ENCODE measurements around the gene COX6A2.
"Not testable (repeated sequence)": the region's sequence is repeated elsewhere in the genome, so short reads cannot be mapped to it uniquely, and the experiment has no call there.

COX6A2 gene

GRCh38 chr16:31440516-31441184, 12.5 kb upstream of the COX6A2 start:
- H2BK5ac ChIP-seq (ENCODE audit: low read depth, low read length, poor library complexity, severe bottlenecking) = no peak overlapping the region
- no peak overlapping the region for H3K14ac ChIP-seq (ENCODE audit: low read length in 2 of 2)
- DNase-seq = no peak
- 92% methylated on average over 4 of the region's 4 CpGs for WGBS
- H3K4me3 ChIP-seq (ENCODE audit: insufficient read depth in 1 of 2, low read depth in 1 of 2, low read length in 2 of 2) = no peak overlapping the region
- H2AFZ ChIP-seq (ENCODE audit: low read depth, low read length) = no peak overlapping the region
- no peak overlapping the region for H3K4ac ChIP-seq (ENCODE audit: low read depth in 1 of 2, low read length in 2 of 2)
- no peak overlapping the region for H3K18ac ChIP-seq (ENCODE audit: low read depth in 1 of 2, low read length in 2 of 2)
- no peak overlapping the region for H2BK15ac ChIP-seq (ENCODE audit: low read depth, poor library complexity, severe bottlenecking)
- no peak overlapping the region for H2BK12ac ChIP-seq (ENCODE audit: low read length in 2 of 2)
- peaks cover 8% of the 10 kb centered on the region for H3K4me1 ChIP-seq (ENCODE audit: control insufficient read depth, insufficient read depth, low read depth, low read length)
- no peaks in the 10 kb centered on the region for H3K27me3 ChIP-seq (ENCODE audit: control insufficient read depth in 1 of 2, insufficient read depth in 1 of 2, low read length in 2 of 2)
- H3K36me3 ChIP-seq (ENCODE audit: control insufficient read depth in 1 of 2, insufficient read depth in 2 of 2, low read depth in 1 of 2, low read length in 2 of 2) = no peaks in the 10 kb centered on the region
- H4K8ac ChIP-seq (ENCODE audit: low read length) = no peak overlapping the region
- H3K9me3 ChIP-seq (ENCODE audit: control insufficient read depth, low read length) = no peaks in the 10 kb centered on the region
- no peak overlapping the region for H2AK5ac ChIP-seq (ENCODE audit: low read length, severe bottlenecking)
- H4K91ac ChIP-seq (ENCODE audit: low read length) = no peak overlapping the region
- H3K9ac ChIP-seq (ENCODE audit: low read length) = no peak overlapping the region
- H3K4me2 ChIP-seq (ENCODE audit: low read length, poor library complexity, severe bottlenecking) = no peak overlapping the region
- no peaks in the 10 kb centered on the region for H3K79me1 ChIP-seq (replicated peaks; ENCODE audit: low read length, poor library complexity, severe bottlenecking)
- no peak overlapping the region for H3K27ac ChIP-seq (ENCODE audit: low read length, poor library complexity, severe bottlenecking)
- H2BK120ac ChIP-seq (ENCODE audit: low read depth, low read length) = no peak overlapping the region
- no peak overlapping the region for H3K23ac ChIP-seq (ENCODE audit: low read length in 2 of 2)

GRCh38 chr16:31439519-31439918, 11.4 kb upstream of the COX6A2 start:
- H3K18ac ChIP-seq (ENCODE audit: low read depth in 1 of 2, low read length in 2 of 2) = no peak overlapping the region
- no peaks in the 10 kb centered on the region for H3K36me3 ChIP-seq (ENCODE audit: control insufficient read depth in 1 of 2, insufficient read depth in 2 of 2, low read depth in 1 of 2, low read length in 2 of 2)
- no peak overlapping the region for H3K27ac ChIP-seq (ENCODE audit: low read length, poor library complexity, severe bottlenecking)
- WGBS = 100% methylated on average over 2 of the region's 3 CpGs
- H3K4ac ChIP-seq (ENCODE audit: low read depth in 1 of 2, low read length in 2 of 2) = no peak overlapping the region
- H3K79me1 ChIP-seq (replicated peaks; ENCODE audit: low read length, poor library complexity, severe bottlenecking) = no peaks in the 10 kb centered on the region
- H2BK5ac ChIP-seq (ENCODE audit: low read depth, low read length, poor library complexity, severe bottlenecking) = no peak overlapping the region
- peaks cover 8% of the 10 kb centered on the region for H3K4me1 ChIP-seq (ENCODE audit: control insufficient read depth, insufficient read depth, low read depth, low read length)
- H2BK120ac ChIP-seq (ENCODE audit: low read depth, low read length) = no peak overlapping the region
- no peak overlapping the region for H3K14ac ChIP-seq (ENCODE audit: low read length in 2 of 2)
- H2BK15ac ChIP-seq (ENCODE audit: low read depth, poor library complexity, severe bottlenecking) = no peak overlapping the region
- no peaks in the 10 kb centered on the region for H3K27me3 ChIP-seq (ENCODE audit: control insufficient read depth in 1 of 2, insufficient read depth in 1 of 2, low read length in 2 of 2)
- no peak overlapping the region for H3K4me2 ChIP-seq (ENCODE audit: low read length, poor library complexity, severe bottlenecking)
- H2BK12ac ChIP-seq (ENCODE audit: low read length in 2 of 2) = no peak overlapping the region
- H3K9me3 ChIP-seq (ENCODE audit: control insufficient read depth, low read length) = no peaks in the 10 kb centered on the region
- no peak overlapping the region for H3K9ac ChIP-seq (ENCODE audit: low read length)
- H3K23ac ChIP-seq (ENCODE audit: low read length in 2 of 2) = no peak overlapping the region
- H4K91ac ChIP-seq (ENCODE audit: low read length) = no peak overlapping the region
- H2AFZ ChIP-seq (ENCODE audit: low read depth, low read length) = no peak overlapping the region
- no peak overlapping the region for H4K8ac ChIP-seq (ENCODE audit: low read length)
- H2AK5ac ChIP-seq (ENCODE audit: low read length, severe bottlenecking) = no peak overlapping the region
- no peak for DNase-seq
- no peak overlapping the region for H3K4me3 ChIP-seq (ENCODE audit: insufficient read depth in 1 of 2, low read depth in 1 of 2, low read length in 2 of 2)

- H3K27ac ChIP-seq (ENCODE audit: low read length, poor library complexity, severe bottlenecking); H2BK15ac ChIP-seq (ENCODE audit: low read depth, poor library complexity, severe bottlenecking); H3K4me2 ChIP-seq (ENCODE audit: low read length, poor library complexity, severe bottlenecking); H3K14ac ChIP-seq (ENCODE audit: low read length in 2 of 2); H2BK120ac ChIP-seq (ENCODE audit: low read depth, low read length); H3K4ac ChIP-seq (ENCODE audit: low read depth in 1 of 2, low read length in 2 of 2); H4K8ac ChIP-seq (ENCODE audit: low read length); H3K9ac ChIP-seq (ENCODE audit: low read length); H2BK12ac ChIP-seq (ENCODE audit: low read length in 2 of 2); H3K9me3 ChIP-seq (ENCODE audit: control insufficient read depth, low read length); H2AFZ ChIP-seq (ENCODE audit: low read depth, low read length); H2AK5ac ChIP-seq (ENCODE audit: low read length, severe bottlenecking); H3K4me1 ChIP-seq (ENCODE audit: control insufficient read depth, insufficient read depth, low read depth, low read length); H3K23ac ChIP-seq (ENCODE audit: low read length in 2 of 2); DNase-seq; H2BK5ac ChIP-seq (ENCODE audit: low read depth, low read length, poor library complexity, severe bottlenecking); H4K91ac ChIP-seq (ENCODE audit: low read length); H3K79me1 ChIP-seq (replicated peaks; ENCODE audit: low read length, poor library complexity, severe bottlenecking); H3K27me3 ChIP-seq (ENCODE audit: control insufficient read depth in 1 of 2, insufficient read depth in 1 of 2, low read length in 2 of 2); H3K4me3 ChIP-seq (ENCODE audit: insufficient read depth in 1 of 2, low read depth in 1 of 2, low read length in 2 of 2); H3K18ac ChIP-seq (ENCODE audit: low read depth in 1 of 2, low read length in 2 of 2); H3K36me3 ChIP-seq (ENCODE audit: control insufficient read depth in 1 of 2, insufficient read depth in 2 of 2, low read depth in 1 of 2, low read length in 2 of 2): not testable (repeated sequence)
- WGBS = 53% methylated on average over 2 of the region's 4 CpGs
These were observed 10.9 kb upstream of the COX6A2 start for GRCh38 chr16:31439023-31439422.

GRCh38 chr16:31438414-31438813, 10.3 kb upstream of the COX6A2 start:
- Histone ChIP-seq H3K4me3 (ENCODE audit: insufficient read depth in 1 of 2, low read depth in 1 of 2, low read length in 2 of 2) (no peak overlapping the region), H3K18ac (ENCODE audit: low read depth in 1 of 2, low read length in 2 of 2) (no peak overlapping the region), H2BK120ac (ENCODE audit: low read depth, low read length) (no peak overlapping the region), H3K4me1 (ENCODE audit: control insufficient read depth, insufficient read depth, low read depth, low read length) (peaks cover 8% of the 10 kb centered on the region), H3K14ac (ENCODE audit: low read length in 2 of 2) (no peak overlapping the region), H3K9ac (ENCODE audit: low read length) (no peak overlapping the region), H3K79me1 (replicated peaks; ENCODE audit: low read length, poor library complexity, severe bottlenecking) (no peaks in the 10 kb centered on the region), H3K27me3 (ENCODE audit: control insufficient read depth in 1 of 2, insufficient read depth in 1 of 2, low read length in 2 of 2) (no peaks in the 10 kb centered on the region), H4K8ac (ENCODE audit: low read length) (no peak overlapping the region), H3K4me2 (ENCODE audit: low read length, poor library complexity, severe bottlenecking) (no peak overlapping the region), H3K9me3 (ENCODE audit: control insufficient read depth, low read length) (no peaks in the 10 kb centered on the region), H3K4ac (ENCODE audit: low read depth in 1 of 2, low read length in 2 of 2) (no peak overlapping the region), H2BK15ac (ENCODE audit: low read depth, poor library complexity, severe bottlenecking) (no peak overlapping the region), H3K23ac (ENCODE audit: low read length in 2 of 2) (no peak overlapping the region), H4K91ac (ENCODE audit: low read length) (no peak overlapping the region), H2AK5ac (ENCODE audit: low read length, severe bottlenecking) (no peak overlapping the region), H3K36me3 (ENCODE audit: control insufficient read depth in 1 of 2, insufficient read depth in 2 of 2, low read depth in 1 of 2, low read length in 2 of 2) (no peaks in the 10 kb centered on the region), H2AFZ (ENCODE audit: low read depth, low read length) (no peak overlapping the region), H2BK5ac (ENCODE audit: low read depth, low read length, poor library complexity, severe bottlenecking) (no peak overlapping the region), H3K27ac (ENCODE audit: low read length, poor library complexity, severe bottlenecking) (no peak overlapping the region), H2BK12ac (ENCODE audit: low read length in 2 of 2) (no peak overlapping the region)
- WGBS = 25% methylated on average over 2 of the region's 2 CpGs
- no peak for DNase-seq
